SK-N-SH (cell line): Measurements from ENCODE around the gene EEF1AKMT4.

Experiments used
- CTCF ChIP-seq: fragments of 200-600 bp; sonication (generic); IDR thresholded peaks from 2 replicates; pipeline ENCODE4 v1.6.1; 2017; ENCODE audit warnings: antibody characterized with exemption, mild to moderate bottlenecking, moderate library complexity
- EP300 ChIP-seq, 2 experiments: IDR thresholded peaks; 2 replicates each; pipeline versions ENCODE4 v1.4.0 to v1.6.1; 2012; ENCODE audit warnings: borderline replicate concordance in 1 of 2, low read depth in 1 of 2, low read length in 1 of 2
- EZH2phosphoT487 ChIP-seq: fragments of 200-600 bp; sonication (generic); IDR thresholded peaks from 2 replicates; pipeline ENCODE4 v1.6.1; 2017; ENCODE audit warnings: low read depth, mixed run types, mild to moderate bottlenecking, antibody characterized with exemption, moderate library complexity, borderline replicate concordance
- NFIC ChIP-seq: IDR thresholded peaks from 2 replicates; pipeline ENCODE4 v1.4.0; 2012; ENCODE audit warnings: borderline replicate concordance
- REST ChIP-seq: IDR thresholded peaks from 2 replicates; pipeline ENCODE4 v1.6.1; 2012; ENCODE audit warnings: mild to moderate bottlenecking, low read depth, low read length, moderate library complexity
- RXRA ChIP-seq: IDR thresholded peaks from 2 replicates; pipeline ENCODE4 v1.4.0; 2012; ENCODE audit warnings: low read depth, mild to moderate bottlenecking, borderline replicate concordance
- SIN3A ChIP-seq: IDR thresholded peaks from 2 replicates; pipeline ENCODE4 v1.6.1; 2012; ENCODE audit warnings: low read depth, mild to moderate bottlenecking, low read length, moderate library complexity, borderline replicate concordance
- USF2 ChIP-seq: fragments of 150-350 bp; IDR thresholded peaks from 2 replicates; pipeline ENCODE4 v1.6.1; 2017; ENCODE audit warnings: antibody characterized with exemption, low read length, low read depth, borderline replicate concordance

GRCh38 chr3:184233127-184233843, 16.2 kb upstream of the EEF1AKMT4 start:
- TF ChIP-seq CTCF (no peak), REST (no peak), RXRA (no peak), SIN3A (no peak), EP300 (IDR thresholded peaks at IDR 0.05; ENCODE audit: borderline replicate concordance in 1 of 2, low read depth in 1 of 2, low read length in 1 of 2) (no peak), EZH2phosphoT487 (no peak), NFIC (no peak), USF2 (no peak)
